ENCODE data around the gene RHD.
"Not testable (repeated sequence)": the region's sequence is repeated elsewhere in the genome, so short reads cannot be mapped to it uniquely, and the experiment has no call there.

RHD gene

GRCh38 chr1:25302330-25302729 lies 30.0 kb downstream of the RHD start:
- DNase-seq (ENCODE audit: low read depth in 1 of 2, low spot score in 1 of 2): not testable (repeated sequence)

GRCh38 chr1:25304936-25305335 lies 32.6 kb downstream of the RHD start:
- DNase-seq (ENCODE audit: low read depth in 1 of 2, low spot score in 1 of 2): not testable (repeated sequence)

- not testable (repeated sequence) for DNase-seq (ENCODE audit: low read depth in 1 of 2, low spot score in 1 of 2)
Measured at GRCh38 chr1:25308168-25308567, 35.9 kb downstream of the RHD start.

GRCh38 chr1:25309085-25309484 lies 36.8 kb downstream of the RHD start:
- DNase-seq (ENCODE audit: low read depth in 1 of 2, low spot score in 1 of 2): not testable (repeated sequence)

GRCh38 chr1:25309486-25309885 lies 37.2 kb downstream of the RHD start:
- not testable (repeated sequence) for DNase-seq (ENCODE audit: low read depth in 1 of 2, low spot score in 1 of 2)

DNA sequence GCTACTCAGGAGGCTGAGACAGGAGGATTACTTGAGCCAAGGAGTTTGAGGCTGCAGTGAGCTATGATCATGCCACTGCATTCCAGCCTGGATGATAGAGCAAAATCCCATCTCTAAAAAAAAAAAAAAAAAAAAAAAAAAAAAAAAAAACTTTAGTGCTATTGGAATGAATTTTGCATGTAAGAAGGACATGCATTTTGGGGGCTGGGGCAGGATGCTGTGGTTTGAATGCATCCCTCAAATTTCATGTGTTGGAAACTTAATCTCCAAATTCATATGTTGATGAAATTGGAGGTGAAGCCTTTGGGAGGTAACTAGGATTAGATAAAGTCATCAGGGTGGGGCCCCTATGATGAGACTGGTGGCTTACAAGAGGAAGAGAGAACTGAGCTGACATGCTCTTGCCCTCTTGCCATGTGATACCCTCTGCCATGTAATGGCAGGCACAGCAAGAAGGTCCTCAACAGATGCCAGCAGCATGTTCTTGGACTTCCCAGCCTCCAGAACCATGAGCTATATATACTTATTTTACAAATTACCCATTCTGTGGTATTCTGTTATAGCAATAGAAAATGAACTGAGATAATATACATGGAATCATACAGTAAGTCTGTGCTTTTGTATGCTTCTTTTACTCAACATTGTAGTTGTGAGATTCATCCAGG lies 40.6 kb downstream of the RHD start:
- not testable (repeated sequence) for DNase-seq (ENCODE audit: low read depth in 1 of 2, low spot score in 1 of 2)

DNA sequence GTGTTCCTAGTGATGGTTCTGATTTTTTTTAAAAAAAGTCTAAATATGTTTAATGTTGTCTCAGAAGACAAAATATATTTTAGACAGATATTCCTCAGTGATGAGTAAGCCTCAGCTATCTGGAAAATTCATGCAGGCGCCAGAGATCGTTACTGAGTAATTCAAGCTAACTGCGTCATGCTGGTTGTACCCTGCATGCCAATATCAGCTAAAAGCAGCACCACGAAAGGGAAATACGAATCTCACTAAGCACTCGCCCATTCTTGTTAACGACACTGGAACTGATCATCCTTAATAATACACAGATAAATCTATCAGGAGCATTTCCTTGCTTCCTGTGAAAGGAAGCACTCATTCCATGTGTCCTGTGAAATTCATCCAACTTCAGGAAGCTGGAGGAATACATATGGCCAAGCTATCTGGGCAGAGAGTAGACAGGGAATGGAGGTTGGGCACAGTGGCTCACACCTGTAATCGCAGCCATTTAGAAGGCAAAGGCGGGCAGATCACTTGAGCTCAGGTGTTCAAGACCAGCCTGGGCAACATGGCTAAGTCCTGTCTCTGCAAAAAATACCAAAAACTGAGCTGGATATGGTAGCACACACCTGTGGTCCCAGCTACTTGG lies 48.1 kb downstream of the RHD start:
- not testable (repeated sequence) for DNase-seq (ENCODE audit: low read depth in 1 of 2, low spot score in 1 of 2)

DNA sequence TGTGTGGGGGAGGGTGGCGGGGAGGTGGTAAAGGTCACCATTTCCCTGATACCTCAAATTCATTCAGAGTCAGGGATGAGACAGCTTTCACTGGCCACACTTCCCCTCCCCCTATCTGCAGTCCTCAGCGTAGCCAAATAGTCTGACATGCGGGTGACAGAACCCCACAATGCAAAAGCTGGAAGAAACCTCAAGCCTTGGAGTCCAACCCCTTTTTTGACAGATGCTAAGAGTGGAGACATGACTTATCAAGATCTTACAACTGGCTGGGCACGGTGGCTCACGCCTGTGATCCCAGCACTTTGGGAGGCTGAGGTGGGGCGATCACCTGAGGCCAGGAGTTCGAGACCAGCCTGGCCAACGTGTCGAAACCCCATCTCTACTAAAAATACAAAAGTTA lies 49.8 kb downstream of the RHD start:
- DNase-seq (ENCODE audit: low read depth in 1 of 2, low spot score in 1 of 2): not testable (repeated sequence)

- DNase-seq (ENCODE audit: low read depth in 1 of 2, low spot score in 1 of 2): not testable (repeated sequence)
Measured at GRCh38 chr1:25324407-25324806, 52.1 kb downstream of the RHD start.

- DNase-seq (ENCODE audit: low read depth in 1 of 2, low spot score in 1 of 2): not testable (repeated sequence)
Measured at GRCh38 chr1:25327864-25328790, 55.8 kb downstream of the RHD start.

DNA sequence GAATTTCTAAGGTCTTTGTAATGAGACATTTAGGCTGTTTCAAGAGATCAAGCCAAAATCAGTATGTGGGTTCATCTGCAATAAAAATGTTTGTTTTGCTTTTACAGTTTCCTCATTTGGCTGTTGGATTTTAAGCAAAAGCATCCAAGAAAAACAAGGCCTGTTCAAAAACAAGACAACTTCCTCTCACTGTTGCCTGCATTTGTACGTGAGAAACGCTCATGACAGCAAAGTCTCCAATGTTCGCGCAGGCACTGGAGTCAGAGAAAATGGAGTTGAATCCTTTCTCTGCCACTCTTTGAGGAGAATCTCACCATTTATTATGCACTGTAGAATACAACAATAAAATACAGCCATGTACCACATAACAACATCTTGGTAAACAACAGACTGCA lies 56.5 kb downstream of the RHD start:
- not testable (repeated sequence) for DNase-seq (ENCODE audit: low read depth in 1 of 2, low spot score in 1 of 2)

DNA sequence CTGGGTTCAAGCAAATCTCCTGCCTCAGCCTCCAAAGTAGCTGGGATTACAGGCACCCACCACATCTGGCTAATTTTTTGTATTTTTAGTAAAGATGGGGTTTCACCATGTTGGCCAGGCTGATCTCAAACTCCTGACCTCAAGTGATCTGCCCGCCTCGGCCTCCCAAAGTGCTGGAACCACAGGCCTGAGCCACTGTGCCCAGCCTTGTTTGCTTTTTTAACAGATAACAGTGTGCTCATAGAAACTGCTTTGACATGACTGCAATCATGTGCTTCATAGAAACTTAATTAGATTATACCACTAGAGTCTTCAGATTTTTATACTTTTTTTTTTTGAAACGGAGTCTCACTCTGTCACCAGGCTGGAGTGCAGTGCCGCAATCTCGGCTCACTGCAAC lies 57.0 kb downstream of the RHD start:
- not testable (repeated sequence) for DNase-seq (ENCODE audit: low read depth in 1 of 2, low spot score in 1 of 2)

DNA sequence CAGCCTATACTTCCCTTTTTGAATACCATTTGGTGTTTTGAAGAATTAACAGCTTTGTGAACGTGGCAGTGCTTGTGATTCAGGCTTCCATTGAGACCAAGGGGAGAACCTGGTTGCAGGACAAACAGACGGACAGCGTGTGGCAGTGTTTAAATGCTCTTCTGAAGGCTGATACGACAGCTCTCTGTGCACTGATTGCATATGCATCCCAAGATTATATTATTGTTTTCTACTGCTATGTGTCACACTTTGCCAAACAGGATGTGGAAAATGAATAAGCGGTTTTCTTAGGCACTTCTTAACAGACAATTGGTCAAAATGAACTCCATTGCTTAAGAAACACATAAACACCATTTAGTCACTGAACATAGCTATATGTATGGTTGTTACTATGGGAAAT lies 57.6 kb downstream of the RHD start:
- DNase-seq (ENCODE audit: low read depth in 1 of 2, low spot score in 1 of 2): not testable (repeated sequence)

DNA sequence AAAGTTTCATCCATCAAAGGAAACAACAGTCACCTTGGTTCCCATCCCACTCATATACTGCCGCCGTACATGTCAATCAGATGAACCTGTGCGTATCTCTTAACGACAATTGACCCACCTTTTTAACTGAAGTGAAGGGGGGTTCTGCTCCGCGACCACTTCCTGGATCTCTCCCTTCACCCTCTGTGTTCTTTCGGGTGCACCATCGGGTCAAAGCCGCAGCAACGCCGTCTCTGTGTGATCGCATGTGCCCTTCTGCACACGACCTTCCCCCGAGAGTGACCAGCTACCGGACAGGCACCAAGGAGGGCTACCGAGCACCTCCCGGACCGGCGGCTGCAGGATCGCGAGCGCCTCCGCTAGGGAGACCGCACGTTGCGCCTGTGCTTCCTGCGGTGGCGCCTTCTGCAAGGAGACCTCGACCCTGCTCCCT lies 64.6 kb downstream of the RHD start:
- not testable (repeated sequence) for DNase-seq (ENCODE audit: low read depth in 1 of 2, low spot score in 1 of 2)

DNA sequence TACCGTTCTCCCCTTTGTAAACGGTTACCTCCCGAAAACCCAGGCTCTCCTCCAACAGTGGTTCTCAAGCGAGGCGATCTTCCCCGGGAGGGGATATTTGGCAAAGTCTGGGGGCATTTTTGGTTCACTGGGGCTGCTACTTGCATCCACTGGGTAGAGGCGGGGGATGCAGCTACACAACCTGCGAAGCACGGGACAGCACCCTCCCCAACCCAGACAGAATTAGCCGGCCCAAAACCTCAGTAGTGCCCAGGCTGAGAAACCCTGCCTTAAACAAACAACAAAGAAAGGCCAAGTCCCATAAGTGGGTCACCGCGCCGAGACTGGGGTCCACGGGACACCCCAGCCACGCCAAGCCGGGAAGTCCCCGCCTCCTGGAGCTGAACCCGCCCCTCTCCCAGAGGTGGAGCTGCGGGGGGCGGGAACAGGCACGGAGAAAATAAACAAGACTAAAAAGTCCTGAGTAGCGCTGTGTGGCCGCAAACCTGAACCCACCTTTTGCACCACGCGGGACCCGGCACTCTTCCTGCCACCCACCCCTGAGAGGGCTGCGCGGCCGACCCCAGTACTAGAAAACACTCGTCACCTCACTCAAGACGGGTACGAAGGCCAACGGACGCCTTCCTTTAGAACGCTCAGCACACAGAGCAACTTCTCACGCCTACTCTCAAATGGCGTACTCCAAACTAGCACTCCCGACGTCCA lies 65.3 kb downstream of the RHD start:
- DNase-seq (ENCODE audit: low read depth in 1 of 2, low spot score in 1 of 2): peak in 1 of 2 donors; percentile 14

DNA sequence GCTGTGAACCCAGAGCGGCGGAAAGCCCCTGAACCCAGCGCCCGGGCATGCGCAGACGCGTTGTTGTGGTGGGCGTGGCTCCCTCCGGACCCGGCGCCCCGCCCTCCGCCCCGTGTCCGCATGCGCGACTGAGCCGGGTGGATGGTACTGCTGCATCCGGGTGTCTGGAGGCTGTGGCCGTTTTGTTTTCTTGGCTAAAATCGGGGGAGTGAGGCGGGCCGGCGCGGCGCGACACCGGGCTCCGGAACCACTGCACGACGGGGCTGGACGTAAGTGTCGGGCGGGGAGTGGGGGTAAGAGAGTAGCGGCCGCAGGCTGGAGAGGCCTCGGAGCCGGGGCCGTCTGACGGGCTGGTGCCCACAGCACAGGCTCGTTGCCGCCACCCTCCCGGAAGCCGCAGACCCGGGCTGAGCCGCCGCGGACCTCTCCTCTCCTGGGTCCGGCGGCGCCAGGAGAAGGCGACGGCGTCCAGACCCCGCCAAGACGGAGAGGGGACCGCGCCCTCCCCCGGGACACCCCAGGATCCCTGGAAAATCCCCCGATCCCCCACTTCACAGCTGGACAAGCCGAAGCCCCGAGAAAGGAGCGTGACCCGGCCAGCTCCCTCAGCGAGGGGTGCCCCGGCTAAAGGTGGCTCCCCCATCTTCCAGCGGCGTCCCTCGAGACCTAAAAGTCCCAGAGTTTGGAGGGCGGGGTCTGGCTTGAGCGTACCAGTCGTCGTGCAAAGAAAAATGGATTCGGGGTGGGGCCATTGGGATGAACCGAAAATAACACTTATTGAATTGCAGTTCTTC lies 66.1 kb downstream of the RHD start, which contains the start of gene TMEM50A:
Gene TMEM50A, plus strand, starts transcription at position 147 of the 794 bp plus-strand sequence. CDS start 2,153 bp downstream, outside the sequence.
- DNase-seq (ENCODE audit: low read depth in 1 of 2, low spot score in 1 of 2): peak; percentile 83 to 85

GRCh38 chr1:25338986-25339385 lies 66.7 kb downstream of the RHD start:
- no peak for DNase-seq (ENCODE audit: low read depth in 1 of 2, low spot score in 1 of 2)

GRCh38 chr1:25341746-25342145 lies 69.4 kb downstream of the RHD start:
- DNase-seq (ENCODE audit: low read depth in 1 of 2, low spot score in 1 of 2): no peak

- DNase-seq (ENCODE audit: low read depth in 1 of 2, low spot score in 1 of 2): no peak
Measured at GRCh38 chr1:25342846-25343245, 70.5 kb downstream of the RHD start.

- no peak for DNase-seq (ENCODE audit: low read depth in 1 of 2, low spot score in 1 of 2)
Measured at GRCh38 chr1:25343872-25344271, 71.6 kb downstream of the RHD start.
